Stimulated activated memory B cell treated with anti-CD40 and anti-IgM and Interleukin-4, amounts not matched to agents 10 μg/mL and 1 μg/mL and 100 μg/mL, for 72 hours (primary cell): ENCODE data around the gene MBD3L2.
"Not testable (repeated sequence)": the region's sequence is repeated elsewhere in the genome, so short reads cannot be mapped to it uniquely, and the experiment has no call there.

ENCODE experiments used
- ATAC-seq: fragments of 150-1000 bp; cut with Tn5 transposase; 2 replicates; pipeline ENCODE4 v1.10.0; 2021
- H3K27ac Mint-ChIP-seq: one replicate; pipeline ENCODE4 v1.8.0; 2022; ENCODE audit warnings: mild to moderate bottlenecking, mixed read lengths
- H3K27me3 Mint-ChIP-seq: one replicate; pipeline ENCODE4 v1.8.0; 2022; ENCODE audit warnings: mixed read lengths
- H3K36me3 Mint-ChIP-seq: one replicate; pipeline ENCODE4 v1.8.0; 2022; ENCODE audit warnings: mixed read lengths
- H3K4me1 Mint-ChIP-seq: one replicate; pipeline ENCODE4 v1.8.0; 2022; ENCODE audit warnings: mixed read lengths
- H3K4me3 Mint-ChIP-seq: one replicate; pipeline ENCODE4 v1.8.0; 2022; ENCODE audit warnings: mild to moderate bottlenecking, moderate library complexity, mixed read lengths
- H3K9me3 Mint-ChIP-seq: one replicate; pipeline ENCODE4 v1.8.0; 2022; ENCODE audit warnings: mixed read lengths

MBD3L2 gene

GRCh38 chr19:7049021-7049420 is at the start of gene MBD3L2:
MBD3L2 (plus strand) TSS chr19:7049321; CDS start chr19:7049374, 53 bp downstream.
- H3K36me3 Mint-ChIP-seq, H3K4me1 Mint-ChIP-seq, H3K9me3 Mint-ChIP-seq, H3K4me3 Mint-ChIP-seq, H3K27ac Mint-ChIP-seq, H3K27me3 Mint-ChIP-seq, ATAC-seq: not testable (repeated sequence)

DNA sequence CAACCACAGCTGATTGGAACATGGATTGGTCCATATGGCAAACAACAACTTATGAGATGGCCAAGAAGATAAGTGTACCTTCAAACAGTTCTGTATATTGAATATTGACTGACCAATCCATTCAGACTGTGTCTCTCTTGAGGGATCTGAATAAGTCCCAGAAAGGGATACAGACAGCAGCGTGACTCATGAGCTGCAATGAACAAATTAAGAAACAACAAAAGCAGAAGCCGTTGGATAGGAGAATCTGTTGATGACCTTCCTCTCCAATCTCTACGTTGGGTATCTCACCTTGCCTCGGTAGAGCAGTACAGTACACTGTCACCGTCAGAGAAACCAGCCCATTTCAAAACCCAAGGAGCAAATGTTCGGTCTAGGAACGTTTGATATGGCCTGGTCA is 49.2 kb upstream of the MBD3L2 start:
- Mint-ChIP-seq H3K27me3 (peaks cover 20% of the 10 kb centered on the region), H3K9me3 (peaks cover 6% of the 10 kb centered on the region), H3K4me3 (no peak overlapping the region), H3K27ac (no peak overlapping the region), H3K4me1 (peaks cover 8% of the 10 kb centered on the region), H3K36me3 (no peaks in the 10 kb centered on the region)
- ATAC-seq: no peak

- ATAC-seq: no peak
- Mint-ChIP-seq H3K27ac (no peak overlapping the region), H3K27me3 (peaks cover 20% of the 10 kb centered on the region), H3K4me1 (peaks cover 8% of the 10 kb centered on the region), H3K36me3 (no peaks in the 10 kb centered on the region), H3K4me3 (no peak overlapping the region), H3K9me3 (peaks cover 2% of the 10 kb centered on the region)
Measured at GRCh38 chr19:7000333-7000732, 48.8 kb upstream of the MBD3L2 start.

DNA sequence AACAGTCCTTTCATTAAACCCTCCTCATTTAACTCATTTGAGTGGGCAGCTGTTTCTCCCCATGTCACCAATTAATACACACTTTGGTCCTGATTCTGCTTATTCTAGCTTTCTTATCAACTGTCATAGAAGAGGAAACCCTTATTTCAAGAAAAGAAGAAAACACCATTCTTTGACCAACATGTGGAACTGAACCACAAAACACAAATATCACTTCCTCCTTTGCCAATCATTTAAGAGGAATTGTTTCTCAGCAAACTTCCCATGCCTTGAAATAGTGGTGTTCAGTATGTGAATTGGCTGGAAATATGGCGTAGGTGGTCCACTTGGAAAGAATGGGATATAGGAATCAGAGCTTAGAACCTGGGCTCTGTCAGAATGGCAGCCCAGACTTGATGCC is 48.3 kb upstream of the MBD3L2 start:
- no peak for ATAC-seq
- peaks cover 8% of the 10 kb centered on the region for H3K4me1 Mint-ChIP-seq
- peaks cover 20% of the 10 kb centered on the region for H3K27me3 Mint-ChIP-seq
- no peak overlapping the region for H3K4me3 Mint-ChIP-seq
- H3K27ac Mint-ChIP-seq: no peak overlapping the region
- H3K9me3 Mint-ChIP-seq: no peaks in the 10 kb centered on the region
- no peaks in the 10 kb centered on the region for H3K36me3 Mint-ChIP-seq

- Mint-ChIP-seq H3K4me3 (no peak overlapping the region), H3K27me3 (peaks cover 27% of the 10 kb centered on the region), H3K9me3 (peaks cover 6% of the 10 kb centered on the region), H3K36me3 (no peaks in the 10 kb centered on the region), H3K27ac (no peak overlapping the region), H3K4me1 (peaks cover 13% of the 10 kb centered on the region)
- ATAC-seq: no peak
Measured at GRCh38 chr19:7004313-7004931, 44.7 kb upstream of the MBD3L2 start.

GRCh38 chr19:7006135-7006704 is 42.9 kb upstream of the MBD3L2 start:
- H3K27me3 Mint-ChIP-seq: peaks cover 16% of the 10 kb centered on the region
- no peak overlapping the region for H3K4me3 Mint-ChIP-seq
- ATAC-seq: no peak
- no peaks in the 10 kb centered on the region for H3K36me3 Mint-ChIP-seq
- peaks cover 6% of the 10 kb centered on the region for H3K9me3 Mint-ChIP-seq
- H3K4me1 Mint-ChIP-seq: peaks cover 18% of the 10 kb centered on the region
- no peak overlapping the region for H3K27ac Mint-ChIP-seq

GRCh38 chr19:7007859-7008258 is 41.3 kb upstream of the MBD3L2 start:
- Mint-ChIP-seq H3K4me3 (no peak overlapping the region), H3K27me3 (peaks cover 7% of the 10 kb centered on the region), H3K27ac (no peak overlapping the region), H3K9me3 (peaks cover 6% of the 10 kb centered on the region), H3K4me1 (peaks cover 18% of the 10 kb centered on the region), H3K36me3 (no peaks in the 10 kb centered on the region)
- ATAC-seq: no peak

GRCh38 chr19:7010722-7011593 is 38.2 kb upstream of the MBD3L2 start:
- Mint-ChIP-seq H3K27me3 (peaks cover 13% of the 10 kb centered on the region), H3K4me3 (no peak overlapping the region), H3K4me1 (peaks cover 18% of the 10 kb centered on the region), H3K27ac (peak overlapping the region; percentile 19), H3K9me3 (peaks cover 6% of the 10 kb centered on the region), H3K36me3 (no peaks in the 10 kb centered on the region)
- peak; percentile 59 for ATAC-seq

GRCh38 chr19:7013678-7014077 is 35.4 kb upstream of the MBD3L2 start:
- Mint-ChIP-seq H3K4me3 (no peak overlapping the region), H3K27ac (no peak overlapping the region), H3K9me3 (no peaks in the 10 kb centered on the region), H3K4me1 (peaks cover 11% of the 10 kb centered on the region), H3K36me3 (no peaks in the 10 kb centered on the region), H3K27me3 (peaks cover 7% of the 10 kb centered on the region)
- ATAC-seq: no peak

DNA sequence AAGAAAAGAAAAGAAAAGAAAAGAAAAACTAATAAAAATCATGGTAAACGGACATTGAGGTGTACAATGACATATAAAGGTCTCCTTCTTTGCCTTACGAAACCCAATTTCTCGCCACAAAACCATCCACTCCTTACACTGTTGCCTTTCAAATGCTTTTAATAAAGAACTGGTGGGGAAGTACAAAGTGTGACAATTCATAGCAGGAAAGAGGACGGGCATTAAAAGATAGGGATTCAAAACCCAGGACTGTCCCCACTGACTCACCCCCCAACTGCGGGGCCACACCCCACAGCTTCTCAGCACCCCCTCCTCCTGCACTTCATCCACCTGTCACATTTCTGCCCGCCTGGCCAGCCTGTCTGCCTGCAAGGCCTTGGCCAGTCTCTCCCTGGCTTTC is 30.3 kb upstream of the MBD3L2 start:
- H3K4me1 Mint-ChIP-seq: no peaks in the 10 kb centered on the region
- no peak overlapping the region for H3K4me3 Mint-ChIP-seq
- peaks cover 7% of the 10 kb centered on the region for H3K27me3 Mint-ChIP-seq
- no peak overlapping the region for H3K27ac Mint-ChIP-seq
- H3K9me3 Mint-ChIP-seq: no peaks in the 10 kb centered on the region
- no peaks in the 10 kb centered on the region for H3K36me3 Mint-ChIP-seq
- ATAC-seq: no peak

DNA sequence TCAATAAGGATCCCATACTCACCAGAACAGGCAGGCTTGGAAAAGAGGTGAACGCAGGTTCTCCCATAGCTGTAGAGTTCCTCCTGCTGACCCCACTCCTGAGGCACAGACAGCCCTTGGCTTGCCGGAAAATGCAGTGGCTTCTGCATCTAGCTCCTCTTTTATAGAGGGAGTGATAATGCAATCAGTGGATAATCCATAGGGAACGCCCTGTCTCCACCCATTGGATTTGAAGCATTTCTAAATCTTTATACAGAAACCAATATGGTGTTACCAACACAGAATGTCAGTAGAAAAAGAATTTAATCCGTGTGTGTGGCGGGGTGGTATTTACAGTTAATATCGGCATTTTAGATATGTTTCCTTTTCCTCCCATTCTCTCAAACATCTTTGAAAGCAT is 27.8 kb upstream of the MBD3L2 start, which contains the start of gene MBD3L2B:
Gene MBD3L2B (minus strand): TSS at position 101 of the 400 bp plus-strand sequence. CDS start 34 bp downstream, at position 67.
- not testable (repeated sequence) for H3K4me1 Mint-ChIP-seq, H3K27ac Mint-ChIP-seq, H3K27me3 Mint-ChIP-seq, H3K36me3 Mint-ChIP-seq, H3K4me3 Mint-ChIP-seq, ATAC-seq, H3K9me3 Mint-ChIP-seq

DNA sequence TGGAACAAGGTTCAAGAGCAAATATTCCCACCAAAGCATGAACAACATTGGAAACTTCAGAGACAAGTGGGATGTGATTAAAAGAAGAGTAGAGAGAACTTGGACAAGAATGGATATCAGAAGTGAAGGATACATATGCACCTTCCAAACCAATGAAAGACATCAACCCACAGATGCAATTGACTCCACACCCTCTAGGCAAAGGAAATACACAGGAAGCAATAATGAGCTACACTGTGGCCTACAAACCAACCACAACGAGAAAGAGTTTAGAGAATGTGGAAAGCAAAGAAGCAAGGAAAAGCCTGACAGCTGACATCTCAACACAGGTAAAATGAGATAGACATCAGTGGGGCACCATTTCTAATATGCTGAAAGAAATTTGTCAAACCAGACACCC is 20.3 kb upstream of the MBD3L2 start:
- not testable (repeated sequence) for H3K4me1 Mint-ChIP-seq, H3K4me3 Mint-ChIP-seq, H3K27ac Mint-ChIP-seq, H3K9me3 Mint-ChIP-seq, H3K36me3 Mint-ChIP-seq, ATAC-seq, H3K27me3 Mint-ChIP-seq

DNA sequence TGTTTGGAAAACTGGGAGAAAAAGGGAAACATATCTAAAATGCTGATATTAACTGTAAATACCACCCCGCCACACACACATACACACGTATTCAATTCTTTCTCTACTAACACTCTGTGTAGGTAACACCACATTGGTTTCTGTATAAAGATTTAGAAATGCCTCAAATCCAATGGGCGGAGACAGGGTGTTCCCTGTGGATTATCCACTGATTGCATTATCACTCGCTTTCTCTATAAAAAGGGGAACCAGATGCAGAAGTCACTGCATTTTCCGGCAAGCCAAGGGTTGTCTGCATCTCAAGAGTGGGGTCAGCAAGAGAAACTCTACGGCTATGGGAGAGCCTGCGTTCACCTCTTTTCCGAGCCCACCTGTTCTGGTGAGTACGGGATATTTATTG is 18.8 kb upstream of the MBD3L2 start, which contains the start of gene MBD3L5:
Gene MBD3L5 (plus strand): TSS at position 301 of the 400 bp plus-strand sequence. CDS start 34 bp downstream, at position 335.
- not testable (repeated sequence) for H3K4me3 Mint-ChIP-seq, H3K4me1 Mint-ChIP-seq, H3K9me3 Mint-ChIP-seq, ATAC-seq, H3K27me3 Mint-ChIP-seq, H3K36me3 Mint-ChIP-seq, H3K27ac Mint-ChIP-seq

DNA sequence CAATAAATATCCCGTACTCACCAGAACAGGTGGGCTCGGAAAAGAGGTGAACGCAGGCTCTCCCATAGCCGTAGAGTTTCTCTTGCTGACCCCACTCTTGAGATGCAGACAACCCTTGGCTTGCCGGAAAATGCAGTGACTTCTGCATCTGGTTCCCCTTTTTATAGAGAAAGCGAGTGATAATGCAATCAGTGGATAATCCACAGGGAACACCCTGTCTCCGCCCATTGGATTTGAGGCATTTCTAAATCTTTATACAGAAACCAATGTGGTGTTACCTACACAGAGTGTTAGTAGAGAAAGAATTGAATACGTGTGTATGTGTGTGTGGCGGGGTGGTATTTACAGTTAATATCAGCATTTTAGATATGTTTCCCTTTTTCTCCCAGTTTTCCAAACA is 9.0 kb upstream of the MBD3L2 start, which contains the start of gene MBD3L4:
Gene MBD3L4 (minus strand): TSS at position 101 of the 400 bp plus-strand sequence. CDS start 35 bp downstream, at position 66.
- not testable (repeated sequence) for ATAC-seq, H3K4me1 Mint-ChIP-seq, H3K36me3 Mint-ChIP-seq, H3K27ac Mint-ChIP-seq, H3K4me3 Mint-ChIP-seq, H3K9me3 Mint-ChIP-seq, H3K27me3 Mint-ChIP-seq

- not testable (repeated sequence) for H3K27me3 Mint-ChIP-seq, H3K36me3 Mint-ChIP-seq, ATAC-seq, H3K9me3 Mint-ChIP-seq, H3K4me3 Mint-ChIP-seq, H3K4me1 Mint-ChIP-seq, H3K27ac Mint-ChIP-seq
Measured at GRCh38 chr19:7041563-7041962, 7.6 kb upstream of the MBD3L2 start.
